GM23248 (cell line): Measurements from ENCODE around the gene OPN5.

Experiments
- EZH2 ChIP-seq: fragments of 200-600 bp; sonication (generic); IDR thresholded peaks from 2 replicates; pipeline ENCODE4 v1.6.1; 2018; ENCODE audit warnings: antibody characterized with exemption, mild to moderate bottlenecking; ENCODE audit not compliant: insufficient read depth, poor library complexity, severe bottlenecking
- EZH2phosphoT487 ChIP-seq: fragments of 200-600 bp; sonication (generic); IDR thresholded peaks from 2 replicates; pipeline ENCODE4 v1.6.1; 2018; ENCODE audit warnings: antibody characterized with exemption, moderate library complexity, mild to moderate bottlenecking, low read depth; ENCODE audit not compliant: insufficient read depth

DNA sequence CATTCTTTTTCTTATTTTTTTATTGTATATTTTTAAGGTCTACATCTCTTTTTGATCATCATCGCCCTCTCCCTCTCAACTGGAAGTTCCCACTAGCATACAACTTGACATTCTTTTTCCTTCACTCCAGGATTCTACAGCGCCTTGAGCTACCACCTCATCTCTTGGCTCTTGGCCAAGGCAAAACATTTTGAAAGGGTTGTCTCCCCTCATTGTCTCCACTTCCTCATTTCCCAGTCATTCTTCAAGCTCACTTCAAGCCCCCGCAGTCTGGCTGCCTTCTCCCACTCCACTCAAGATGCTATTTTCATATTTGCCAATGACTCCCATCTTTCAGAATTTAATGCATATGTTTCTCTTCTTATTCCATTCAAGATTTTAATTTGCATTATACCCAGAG, 63.0 kb downstream of the OPN5 start:
- TF ChIP-seq EZH2 = no peak
- TF ChIP-seq EZH2phosphoT487 = no peak
